Jurkat, Clone E6-1 (cell line): ENCODE measurements around the gene LYL1.
A peak's percentile ranks its signal among the peaks of the same experiment; 100 is the strongest.

ENCODE experiments used
- DNase-seq: peaks from one replicate; pipeline ENCODE4 v3.0.0-alpha.2; 2011; ENCODE audit warnings: low read depth, low spot score
- H3K4me3 ChIP-seq: 2 replicates; pipeline ENCODE4 v1.5.1; 2011; ENCODE audit warnings: mild to moderate bottlenecking, low read length, control low read depth, moderate library complexity

Gene LYL1

GRCh38 chr19:13095934-13096927 lies 6.4 kb downstream of the LYL1 start:
- H3K4me3 ChIP-seq: no peak overlapping the region
- no peak for DNase-seq

DNA sequence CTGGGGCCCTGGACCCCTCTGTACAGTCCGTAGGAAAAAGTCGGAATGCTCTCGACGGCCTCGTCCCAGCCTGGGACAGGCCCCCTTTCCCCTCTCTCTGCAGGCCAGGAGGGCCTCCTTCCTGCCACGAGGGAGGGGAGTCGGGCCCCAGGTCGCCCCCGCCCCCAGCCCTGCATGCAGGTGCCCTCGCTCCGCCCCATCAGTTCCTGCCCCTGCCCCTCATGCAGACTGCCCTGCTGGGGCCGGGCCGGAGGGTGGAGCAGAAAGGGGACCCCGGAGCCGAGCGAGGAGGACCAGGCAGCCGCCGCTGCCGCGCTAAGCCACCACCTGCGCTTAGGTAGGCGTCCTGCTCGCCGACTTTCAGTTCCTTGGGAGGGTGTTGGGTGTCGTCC lies 7.3 kb downstream of the LYL1 start:
- DNase-seq: no peak
- H3K4me3 ChIP-seq: no peak overlapping the region

- no peak overlapping the region for H3K4me3 ChIP-seq
Measured at GRCh38 chr19:13094771-13095392, 7.8 kb downstream of the LYL1 start.

DNA sequence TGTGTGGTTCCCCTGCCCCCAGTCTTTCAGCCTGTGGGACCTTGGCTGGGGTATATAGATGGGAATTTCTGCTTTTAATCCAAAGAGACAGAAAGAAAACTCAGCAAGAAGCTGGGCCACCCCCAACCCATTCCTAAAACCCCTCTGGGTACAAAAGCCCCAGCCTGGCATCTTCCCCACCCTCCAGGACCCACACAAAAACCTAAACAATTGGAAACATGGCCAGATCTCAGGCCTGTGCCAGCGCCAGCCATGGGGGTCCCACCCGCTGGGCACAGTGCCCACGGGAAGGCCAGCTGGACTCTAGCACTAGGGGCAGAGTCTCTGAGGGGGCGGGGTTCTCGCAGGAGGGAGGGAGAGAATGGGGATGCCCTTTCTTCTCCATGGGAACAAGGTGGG lies 8.6 kb downstream of the LYL1 start:
- no peak overlapping the region for H3K4me3 ChIP-seq
- DNase-seq: no peak

More at GRCh38 chr19:13094771-13095392, 7.8 kb downstream of the LYL1 start:
- no peak for DNase-seq

- DNase-seq: peak; percentile 73
- H3K4me3 ChIP-seq: no peak overlapping the region
Measured at GRCh38 chr19:13093407-13094105, 9.1 kb downstream of the LYL1 start.

GRCh38 chr19:13092606-13093235 lies 9.9 kb downstream of the LYL1 start:
- H3K4me3 ChIP-seq: no peak overlapping the region
- DNase-seq: no peak

DNA sequence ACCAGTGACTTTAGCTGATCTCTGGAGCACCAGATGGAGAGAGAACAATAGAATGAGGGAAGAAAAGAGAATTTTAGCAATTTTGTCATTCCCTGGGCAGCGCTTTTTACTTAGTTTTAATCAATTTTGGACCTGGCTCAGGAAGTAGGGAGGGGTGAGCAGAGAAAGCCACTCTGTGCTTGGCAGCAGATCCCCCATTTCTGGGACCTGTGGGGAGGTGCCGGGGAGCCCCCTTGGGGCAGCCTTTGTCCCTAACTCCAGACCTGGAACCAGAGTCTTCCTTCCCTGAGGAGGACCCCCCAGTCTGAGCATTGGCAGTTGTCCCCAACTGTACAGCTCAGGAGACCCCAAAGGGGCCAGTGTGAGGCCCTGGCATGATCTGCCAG lies 10.5 kb downstream of the LYL1 start:
- H3K4me3 ChIP-seq: no peak overlapping the region
- no peak for DNase-seq

DNA sequence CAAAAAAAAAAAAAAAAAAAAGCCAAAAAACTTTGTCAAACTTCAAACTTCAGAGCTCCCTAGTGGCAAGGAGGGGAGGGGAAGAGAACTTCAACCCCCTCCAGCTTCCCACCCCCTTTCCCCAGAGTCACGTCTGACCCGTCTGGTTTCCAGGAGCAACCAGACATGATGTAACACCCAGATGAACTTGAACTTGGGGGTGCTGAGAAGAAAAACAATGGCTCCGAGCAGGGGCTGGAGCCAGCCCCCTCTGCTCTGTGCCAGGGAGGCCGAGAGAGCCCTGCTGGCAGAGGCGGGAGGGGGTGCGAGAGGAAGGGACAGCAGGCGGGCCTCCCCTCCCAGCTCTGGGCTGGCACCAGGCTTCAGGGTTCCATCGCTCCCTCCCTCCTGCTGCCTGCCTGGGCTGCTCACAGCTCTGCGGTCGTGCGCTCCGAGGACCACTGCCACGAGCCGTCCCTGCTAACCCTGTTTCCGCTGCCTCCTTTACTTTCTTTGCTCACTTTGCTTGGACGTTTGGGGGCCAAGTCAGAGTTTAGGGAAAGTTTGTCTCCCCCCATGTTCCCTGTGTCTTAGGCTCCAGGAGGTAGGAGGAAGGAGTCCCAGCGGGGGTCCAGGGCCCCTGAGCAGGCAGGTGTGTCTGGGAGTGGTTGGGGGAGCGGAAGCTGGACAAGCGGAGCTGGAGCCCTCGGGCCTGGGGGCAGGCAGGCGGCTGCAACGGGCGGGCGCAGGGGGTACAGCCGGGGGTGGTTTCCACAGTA lies 11.1 kb downstream of the LYL1 start:
- no peak for DNase-seq
- no peak overlapping the region for H3K4me3 ChIP-seq

- H3K4me3 ChIP-seq: no peak overlapping the region
- DNase-seq: no peak
Measured at GRCh38 chr19:13090511-13091231, 12.0 kb downstream of the LYL1 start.

- no peak overlapping the region for H3K4me3 ChIP-seq
- DNase-seq: no peak
Measured at GRCh38 chr19:13089857-13090507, 12.7 kb downstream of the LYL1 start.

DNA sequence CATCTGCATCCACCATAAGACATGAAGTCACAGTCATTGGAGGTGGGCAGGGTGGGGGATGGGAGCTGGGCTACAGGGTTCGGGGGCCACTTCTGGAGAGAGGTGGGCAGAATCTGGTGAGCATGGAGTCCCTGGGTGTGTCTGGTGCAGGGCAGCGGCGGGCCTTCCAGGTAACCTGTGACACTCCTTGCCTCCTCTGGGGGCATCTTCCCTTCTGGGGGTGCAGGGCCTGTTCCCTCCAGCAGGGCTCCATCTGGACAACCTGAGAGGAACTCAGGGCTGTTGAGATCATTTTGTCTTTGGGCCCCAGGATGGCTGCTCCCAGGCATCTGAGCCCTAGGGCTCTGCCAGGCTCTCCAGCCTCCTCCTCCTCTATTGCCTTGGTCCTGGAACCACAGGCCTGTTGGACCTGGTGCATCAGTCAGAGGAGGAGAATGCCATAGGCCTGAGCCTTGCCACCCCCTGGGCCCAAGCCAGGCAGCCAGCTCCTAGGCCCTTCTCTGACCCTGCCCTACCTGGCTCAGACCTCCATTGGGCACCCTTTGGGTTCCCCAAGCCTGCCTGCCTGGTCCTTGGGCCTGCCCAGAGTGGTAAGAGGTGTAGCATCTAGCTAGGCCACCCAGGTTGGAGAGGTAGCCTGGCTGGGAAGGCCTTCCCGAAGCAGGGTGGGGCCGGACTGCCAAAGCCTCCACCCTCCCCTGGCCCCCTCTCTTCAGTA lies 13.4 kb downstream of the LYL1 start:
- no peak for DNase-seq

GRCh38 chr19:13087795-13088537 lies 14.7 kb downstream of the LYL1 start:
- H3K4me3 ChIP-seq: no peak overlapping the region
- no peak for DNase-seq

More for the DNA sequence above, 13.4 kb downstream of the LYL1 start:
- H3K4me3 ChIP-seq: no peak overlapping the region

DNA sequence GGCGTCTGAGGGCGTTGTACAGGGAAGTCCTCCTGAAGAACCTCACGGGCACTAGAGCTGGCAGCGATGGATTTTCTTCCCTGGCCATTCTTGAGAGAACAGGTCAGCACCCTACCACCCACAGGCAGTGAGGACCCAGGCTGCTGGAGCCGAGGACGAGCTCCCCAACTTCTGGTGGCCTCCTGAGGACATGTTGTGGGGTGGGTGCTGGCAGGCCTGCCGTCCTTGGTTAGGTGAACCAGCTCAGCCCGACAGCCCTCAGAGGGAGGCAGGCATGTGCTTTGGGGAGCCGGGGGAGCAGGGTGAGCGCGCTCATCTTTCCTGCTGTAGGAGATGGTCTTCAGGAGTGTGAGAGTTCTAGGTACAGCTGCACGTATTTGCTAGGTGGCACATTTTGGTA lies 15.4 kb downstream of the LYL1 start:
- no peak for DNase-seq
- H3K4me3 ChIP-seq: no peak overlapping the region

- no peak for DNase-seq
Measured at GRCh38 chr19:13086341-13086740, 16.3 kb downstream of the LYL1 start.

GRCh38 chr19:13085666-13086065 lies 17.0 kb downstream of the LYL1 start:
- no peak overlapping the region for H3K4me3 ChIP-seq
- no peak for DNase-seq

More at GRCh38 chr19:13086341-13086740, 16.3 kb downstream of the LYL1 start:
- H3K4me3 ChIP-seq: no peak overlapping the region

DNA sequence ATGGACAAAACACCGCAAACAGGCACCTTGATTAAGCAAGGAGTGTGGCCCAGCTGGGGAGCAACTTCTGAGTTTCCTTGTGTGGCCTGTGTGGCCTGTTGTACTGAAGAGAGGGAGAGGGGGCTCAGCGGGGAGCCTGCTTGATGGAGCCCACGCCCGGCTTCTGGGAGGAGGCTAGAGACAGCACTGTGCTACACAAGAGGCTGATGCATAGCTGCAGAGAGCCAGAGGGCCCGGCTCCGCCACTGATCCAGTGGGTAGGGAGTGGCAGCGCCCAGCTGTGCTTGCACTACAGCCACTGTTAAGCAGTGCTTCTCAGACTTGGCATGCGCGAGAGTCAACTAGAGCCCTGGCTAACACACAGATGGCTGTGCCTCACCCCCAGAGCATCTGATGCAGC lies 19.0 kb downstream of the LYL1 start:
- no peak for DNase-seq
- no peak overlapping the region for H3K4me3 ChIP-seq
